Immature natural killer cell (primary cell): ENCODE data around the gene NEMF. TPM values are rescaled to one million over a fixed set of nuclear protein-coding genes. Genes with fewer than 3 reads are reported as not detected.
"Not testable (repeated sequence)": the region's sequence is repeated elsewhere in the genome, so short reads cannot be mapped to it uniquely, and the experiment has no call there.

ENCODE experiments used
- DNase-seq, 3 donors: peaks; one replicate each; pipeline ENCODE4 v3.0.0; 2022; ENCODE audit warnings: mixed read lengths in 1 of 3
- H3K27ac Mint-ChIP-seq, 6 donors: one replicate each; pipeline ENCODE4 v1.8.0; 2020; ENCODE audit warnings: mixed read lengths in 6 of 6, mild to moderate bottlenecking in 5 of 6, inconsistent platforms in 4 of 6, moderate library complexity in 3 of 6
- H3K27me3 Mint-ChIP-seq, 3 donors: one replicate each; pipeline ENCODE4 v1.8.0; 2020 to 2021; ENCODE audit warnings: low read depth in 3 of 3, mild to moderate bottlenecking in 3 of 3, mixed read lengths in 3 of 3, moderate library complexity in 3 of 3, inconsistent platforms in 1 of 3
- H3K36me3 Mint-ChIP-seq, 3 donors: one replicate each; pipeline ENCODE4 v1.8.0; 2020; ENCODE audit warnings: mixed read lengths in 3 of 3, inconsistent platforms in 2 of 3, mild to moderate bottlenecking in 2 of 3
- H3K4me1 Mint-ChIP-seq, 2 donors: one replicate each; pipeline ENCODE4 v1.8.0; 2020; ENCODE audit warnings: inconsistent platforms in 2 of 2, mild to moderate bottlenecking in 2 of 2, mixed read lengths in 2 of 2, moderate library complexity in 1 of 2
- H3K4me3 Mint-ChIP-seq, 5 donors: one replicate each; pipeline ENCODE4 v1.8.0; 2020; ENCODE audit warnings: mild to moderate bottlenecking in 5 of 5, mixed read lengths in 5 of 5, inconsistent platforms in 3 of 5, moderate library complexity in 3 of 5
- H3K9me3 Mint-ChIP-seq, 6 donors: one replicate each; pipeline ENCODE4 v1.8.0; 2020; ENCODE audit warnings: mild to moderate bottlenecking in 6 of 6, mixed read lengths in 6 of 6, inconsistent platforms in 4 of 6, moderate library complexity in 3 of 6
- polyA plus RNA-seq, 3 donors: library from polyadenylated mRNA; unstranded; fragments of 300-500 nt; fragmentation: Illumina TruSeq; gene quantifications; one replicate each; pipeline ENCODE4 v1.2.3, GENCODE V29; 2021

NEMF gene
- polyA plus RNA-seq, 3 donors from 2014 or later = 28.7 to 54.4 (median 33.4) TPM

GRCh38 chr14:49892636-49893308 lies 40.2 kb upstream of the NEMF start, which contains the start of gene ARF6:
Gene ARF6 (plus strand): TSS chr14:49893082. CDS start chr14:49893737, 655 bp downstream.
- Mint-ChIP-seq H3K4me3 (peak within 1 kb of the TSS; percentile 93 to 100 (median 95)), H3K4me1 (peaks cover 43 to 50% of the 10 kb centered on the region in 2 donors), H3K27ac (peak within 1 kb of the TSS; percentile 99 to 100 (median 100)), H3K9me3 (no peaks in the 10 kb centered on the region), H3K36me3 (peaks cover 25 to 36% (median 28%) of the 10 kb centered on the region in 3 donors), H3K27me3 (peaks cover 17 to 33% (median 19%) of the 10 kb centered on the region in 3 donors)
- peak; percentile 98 for DNase-seq

GRCh38 chr14:49892301-49892635 lies 39.7 kb upstream of the NEMF start:
- H3K4me3 Mint-ChIP-seq = peak overlapping the region; percentile 93 to 100 (median 95)
- DNase-seq = peak in 2 of 3 donors; percentile 43 to 47
- H3K9me3 Mint-ChIP-seq = no peaks in the 10 kb centered on the region
- H3K36me3 Mint-ChIP-seq = peaks cover 25 to 35% (median 28%) of the 10 kb centered on the region in 3 donors
- peaks cover 17 to 33% (median 19%) of the 10 kb centered on the region in 3 donors for H3K27me3 Mint-ChIP-seq
- H3K27ac Mint-ChIP-seq = peak overlapping the region; percentile 99 to 100 (median 100)
- peaks cover 40 to 45% of the 10 kb centered on the region in 2 donors for H3K4me1 Mint-ChIP-seq

- peaks cover 11% of the 10 kb centered on the region in 2 donors for H3K4me1 Mint-ChIP-seq
- H3K36me3 Mint-ChIP-seq = no peaks in the 10 kb centered on the region
- no peak overlapping the region for H3K27ac Mint-ChIP-seq
- DNase-seq = no peak
- no peak overlapping the region for H3K4me3 Mint-ChIP-seq
- H3K9me3 Mint-ChIP-seq = no peaks in the 10 kb centered on the region
- peaks cover 5 to 16% (median 10%) of the 10 kb centered on the region in 3 donors for H3K27me3 Mint-ChIP-seq
These were observed 35.7 kb upstream of the NEMF start for GRCh38 chr14:49888293-49888692.

- peak overlapping the region in 1 of 5 donors; percentile 60 for H3K4me3 Mint-ChIP-seq
These were observed 33.9 kb upstream of the NEMF start for GRCh38 chr14:49886523-49886922.

GRCh38 chr14:49882826-49883694 lies 30.5 kb upstream of the NEMF start:
- peak overlapping the region in 2 of 6 donors; percentile 12 to 35 for H3K27ac Mint-ChIP-seq
- H3K4me1 Mint-ChIP-seq = peaks cover 11 to 13% of the 10 kb centered on the region in 2 donors
- no peaks in the 10 kb centered on the region for H3K36me3 Mint-ChIP-seq
- H3K9me3 Mint-ChIP-seq = no peaks in the 10 kb centered on the region
- no peak for DNase-seq
- peaks cover 0 to 2% (median 2%) of the 10 kb centered on the region in 3 donors for H3K27me3 Mint-ChIP-seq
- no peak overlapping the region for H3K4me3 Mint-ChIP-seq

More at GRCh38 chr14:49886523-49886922, 33.9 kb upstream of the NEMF start:
- Mint-ChIP-seq H3K27me3 (peaks cover 0 to 2% (median 2%) of the 10 kb centered on the region in 3 donors), H3K27ac (peak overlapping the region in 5 of 6 donors; percentile 7 to 86 (median 53)), H3K9me3 (no peaks in the 10 kb centered on the region), H3K4me1 (peaks cover under 1% of the 10 kb centered on the region in 2 donors), H3K36me3 (no peaks in the 10 kb centered on the region)
- no peak for DNase-seq

- Mint-ChIP-seq H3K4me1 (peaks cover 11 to 13% of the 10 kb centered on the region in 2 donors), H3K36me3 (no peaks in the 10 kb centered on the region), H3K27ac (peak overlapping the region in 3 of 6 donors; percentile 8 to 35 (median 28)), H3K4me3 (no peak overlapping the region), H3K27me3 (peaks cover 0 to 2% (median 2%) of the 10 kb centered on the region in 3 donors), H3K9me3 (no peaks in the 10 kb centered on the region)
- DNase-seq = no peak
These were observed 28.9 kb upstream of the NEMF start for GRCh38 chr14:49881350-49882001.

GRCh38 chr14:49880267-49881064 lies 27.9 kb upstream of the NEMF start:
- no peak for DNase-seq
- no peak overlapping the region for H3K4me3 Mint-ChIP-seq
- peak overlapping the region; percentile 34 to 87 (median 68) for H3K27ac Mint-ChIP-seq
- H3K27me3 Mint-ChIP-seq = peaks cover 0 to 2% (median 2%) of the 10 kb centered on the region in 3 donors
- H3K36me3 Mint-ChIP-seq = no peaks in the 10 kb centered on the region
- no peaks in the 10 kb centered on the region for H3K9me3 Mint-ChIP-seq
- H3K4me1 Mint-ChIP-seq = peaks cover 11 to 13% of the 10 kb centered on the region in 2 donors

- H3K9me3 Mint-ChIP-seq = no peaks in the 10 kb centered on the region
- no peaks in the 10 kb centered on the region for H3K36me3 Mint-ChIP-seq
- peak overlapping the region; percentile 48 to 87 (median 72) for H3K27ac Mint-ChIP-seq
- H3K4me1 Mint-ChIP-seq = peaks cover 11 to 13% of the 10 kb centered on the region in 2 donors
- no peak overlapping the region for H3K4me3 Mint-ChIP-seq
- DNase-seq = peak; percentile 54 to 66 (median 60)
- peaks cover 0 to 2% (median 2%) of the 10 kb centered on the region in 3 donors for H3K27me3 Mint-ChIP-seq
These were observed 27.1 kb upstream of the NEMF start for GRCh38 chr14:49879646-49880204.

GRCh38 chr14:49876563-49877127 lies 24.1 kb upstream of the NEMF start:
- H3K36me3 Mint-ChIP-seq = no peaks in the 10 kb centered on the region
- no peak overlapping the region for H3K27ac Mint-ChIP-seq
- no peaks in the 10 kb centered on the region for H3K9me3 Mint-ChIP-seq
- H3K4me1 Mint-ChIP-seq = peaks cover 11 to 13% of the 10 kb centered on the region in 2 donors
- DNase-seq = no peak
- H3K4me3 Mint-ChIP-seq = no peak overlapping the region
- H3K27me3 Mint-ChIP-seq = peaks cover 0 to 7% (median 1%) of the 10 kb centered on the region in 3 donors

GRCh38 chr14:49875640-49876198 lies 23.1 kb upstream of the NEMF start:
- Mint-ChIP-seq H3K36me3 (no peaks in the 10 kb centered on the region), H3K27ac (no peak overlapping the region), H3K4me3 (no peak overlapping the region), H3K4me1 (peaks cover 11 to 13% of the 10 kb centered on the region in 2 donors), H3K27me3 (peaks cover 0 to 7% (median 1%) of the 10 kb centered on the region in 3 donors), H3K9me3 (no peaks in the 10 kb centered on the region)
- no peak for DNase-seq

GRCh38 chr14:49873548-49873947 lies 21.0 kb upstream of the NEMF start:
- peaks cover 6 to 14% of the 10 kb centered on the region in 2 donors for H3K4me1 Mint-ChIP-seq
- H3K27ac Mint-ChIP-seq, H3K36me3 Mint-ChIP-seq, H3K9me3 Mint-ChIP-seq, H3K27me3 Mint-ChIP-seq, DNase-seq, H3K4me3 Mint-ChIP-seq: not testable (repeated sequence)

GRCh38 chr14:49870908-49871307 lies 18.3 kb upstream of the NEMF start:
- Mint-ChIP-seq H3K4me1 (peaks cover 16 to 24% of the 10 kb centered on the region in 2 donors), H3K27ac (peak overlapping the region in 2 of 6 donors; percentile 22 to 30), H3K36me3 (no peaks in the 10 kb centered on the region), H3K9me3 (no peaks in the 10 kb centered on the region), H3K4me3 (no peak overlapping the region), H3K27me3 (peaks cover 6 to 10% (median 8%) of the 10 kb centered on the region in 3 donors)
- no peak for DNase-seq
